ENCODE measurements around the gene FADS2.
A peak's percentile ranks its signal among the peaks of the same experiment; 100 is the strongest.

Gene FADS2

DNA sequence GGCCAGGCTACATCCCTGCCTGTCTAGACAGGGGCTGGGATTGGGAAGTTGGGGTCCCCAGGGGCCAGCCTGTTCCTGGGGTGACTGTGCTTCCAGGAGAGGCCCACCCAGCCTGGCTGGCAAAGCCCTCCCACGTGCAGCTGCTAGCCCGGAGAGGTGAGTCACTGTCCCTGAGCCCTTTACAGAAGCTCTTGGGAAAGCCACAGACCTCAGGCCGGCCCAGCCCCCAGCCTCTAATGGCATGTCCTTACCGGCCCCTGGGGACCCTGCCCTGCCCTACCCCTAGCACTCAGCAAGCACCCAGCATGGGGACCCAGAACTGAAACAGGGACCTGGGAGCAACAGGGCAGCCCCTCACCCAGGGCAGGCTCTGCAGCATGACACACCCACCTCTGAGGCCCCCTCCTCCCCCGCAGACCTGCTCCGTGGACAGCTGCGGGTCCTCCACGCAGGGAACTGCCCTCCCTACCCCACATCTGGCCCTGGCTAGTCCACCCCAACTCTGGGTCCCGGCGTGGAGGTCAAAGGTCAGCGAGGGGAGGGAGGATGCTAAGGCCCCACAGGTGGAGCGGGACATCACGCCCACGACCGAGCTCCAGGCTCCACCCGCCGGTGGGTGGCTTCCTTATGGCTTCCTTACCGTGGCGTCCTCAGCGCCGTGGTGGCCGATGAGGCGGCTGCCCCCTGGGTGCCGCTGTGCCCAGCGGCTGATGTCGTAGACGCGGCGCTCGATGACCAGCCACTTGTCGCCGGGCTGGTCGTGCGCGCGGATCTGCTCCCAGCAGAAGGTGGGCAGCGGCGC is 62.6 kb downstream of the FADS2 start:
- peak; percentile 5 for DNase-seq

DNA sequence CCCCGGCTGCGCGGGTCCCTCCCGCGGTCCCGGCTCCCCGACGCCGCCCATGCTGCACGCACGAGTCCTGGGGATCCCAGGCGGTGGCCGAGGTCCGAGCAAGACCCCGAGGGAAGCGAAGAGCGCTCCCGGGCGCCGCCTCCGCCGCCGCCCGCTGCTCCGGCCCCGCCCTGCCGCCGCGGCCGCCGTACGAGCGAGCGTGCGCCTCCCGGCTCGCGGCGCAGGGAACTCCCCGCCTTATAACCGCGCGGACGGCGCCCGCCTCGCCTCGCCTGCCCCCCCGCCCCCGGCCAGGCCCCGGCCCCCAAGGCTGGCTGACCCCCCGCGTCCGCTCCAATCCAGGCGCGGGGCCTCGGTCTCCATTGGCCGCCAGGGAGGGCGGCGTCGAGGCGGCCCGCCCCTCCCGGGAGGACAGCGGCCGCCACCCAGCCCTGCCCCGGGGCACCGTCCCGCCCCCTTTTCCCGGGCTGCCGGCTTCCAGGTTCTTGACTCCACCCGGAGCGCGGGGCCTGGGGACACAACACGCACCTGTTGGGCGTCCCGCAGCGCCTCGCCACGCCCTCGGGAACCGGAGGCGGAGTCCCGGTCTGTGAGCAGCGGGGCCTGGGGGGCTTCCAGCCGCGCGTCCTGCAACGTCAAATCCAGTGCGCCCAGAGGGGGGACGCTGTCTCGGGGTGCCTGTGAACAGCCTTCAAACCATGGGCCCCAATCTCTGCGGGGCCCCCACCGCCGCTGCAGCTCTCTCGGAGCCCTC is 63.4 kb downstream of the FADS2 start, which contains the start of gene FADS3:
Gene FADS3, minus strand, starts transcription at position 215 of the 754 bp plus-strand sequence. Its CDS starts 164 bp downstream, at position 51.
- DNase-seq, result peak; percentile 22

DNA sequence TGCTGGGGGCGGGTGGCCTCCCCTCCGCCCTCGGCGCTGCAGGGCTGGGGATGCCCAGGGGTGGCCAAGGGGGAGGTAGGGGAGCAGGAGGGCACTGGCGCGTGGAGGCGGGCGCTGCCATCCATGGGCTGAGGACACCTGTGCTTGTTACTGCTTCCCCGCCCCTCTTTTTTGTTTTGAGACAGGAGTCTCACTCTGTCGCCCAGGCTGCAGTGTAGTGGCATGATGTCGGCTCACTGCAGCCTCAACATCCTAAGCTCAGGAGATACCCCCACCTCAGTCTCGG is 63.9 kb downstream of the FADS2 start:
- no peak for DNase-seq

- no peak for DNase-seq
These were observed 65.9 kb downstream of the FADS2 start for GRCh38 chr11:61893981-61894380.

- DNase-seq, result no peak
These were observed 67.1 kb downstream of the FADS2 start for GRCh38 chr11:61895046-61895717.

GRCh38 chr11:61895718-61896059 is 67.6 kb downstream of the FADS2 start:
- DNase-seq, result no peak

DNA sequence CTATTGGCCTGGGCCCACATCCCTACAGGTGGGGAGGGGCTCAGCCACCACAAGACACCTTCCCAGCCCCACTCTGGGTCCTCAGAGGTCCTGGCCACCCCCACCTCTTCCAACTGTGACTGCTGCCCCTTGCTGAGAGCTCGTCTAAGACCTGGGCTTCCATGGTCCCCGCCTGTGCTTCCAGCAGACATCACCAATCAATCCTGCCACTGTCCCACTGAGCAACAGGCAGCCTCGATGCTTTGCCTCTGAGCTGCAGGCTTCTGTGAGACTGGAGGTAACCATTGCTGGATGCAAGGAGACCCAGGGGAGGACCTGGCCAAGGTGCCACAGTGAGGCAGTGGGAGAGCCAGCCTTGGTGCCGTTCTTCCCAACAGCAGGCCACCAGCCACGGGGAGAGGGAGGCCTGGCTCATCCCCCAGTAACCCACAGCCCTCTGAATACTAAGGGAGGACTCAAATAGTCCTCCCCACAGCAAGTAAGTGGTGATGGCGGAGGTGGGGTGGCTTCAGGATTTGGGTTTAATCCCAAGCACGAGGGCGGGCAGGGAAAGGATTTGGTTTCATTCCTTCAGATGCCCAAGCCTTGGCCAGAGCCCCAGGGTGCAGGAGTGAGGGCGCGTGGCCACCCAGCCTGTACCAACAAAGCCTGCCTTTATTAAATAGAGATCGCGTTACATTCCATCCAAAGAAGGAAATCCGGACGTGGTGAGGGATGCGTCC is 68.7 kb downstream of the FADS2 start:
- no peak for DNase-seq

DNA sequence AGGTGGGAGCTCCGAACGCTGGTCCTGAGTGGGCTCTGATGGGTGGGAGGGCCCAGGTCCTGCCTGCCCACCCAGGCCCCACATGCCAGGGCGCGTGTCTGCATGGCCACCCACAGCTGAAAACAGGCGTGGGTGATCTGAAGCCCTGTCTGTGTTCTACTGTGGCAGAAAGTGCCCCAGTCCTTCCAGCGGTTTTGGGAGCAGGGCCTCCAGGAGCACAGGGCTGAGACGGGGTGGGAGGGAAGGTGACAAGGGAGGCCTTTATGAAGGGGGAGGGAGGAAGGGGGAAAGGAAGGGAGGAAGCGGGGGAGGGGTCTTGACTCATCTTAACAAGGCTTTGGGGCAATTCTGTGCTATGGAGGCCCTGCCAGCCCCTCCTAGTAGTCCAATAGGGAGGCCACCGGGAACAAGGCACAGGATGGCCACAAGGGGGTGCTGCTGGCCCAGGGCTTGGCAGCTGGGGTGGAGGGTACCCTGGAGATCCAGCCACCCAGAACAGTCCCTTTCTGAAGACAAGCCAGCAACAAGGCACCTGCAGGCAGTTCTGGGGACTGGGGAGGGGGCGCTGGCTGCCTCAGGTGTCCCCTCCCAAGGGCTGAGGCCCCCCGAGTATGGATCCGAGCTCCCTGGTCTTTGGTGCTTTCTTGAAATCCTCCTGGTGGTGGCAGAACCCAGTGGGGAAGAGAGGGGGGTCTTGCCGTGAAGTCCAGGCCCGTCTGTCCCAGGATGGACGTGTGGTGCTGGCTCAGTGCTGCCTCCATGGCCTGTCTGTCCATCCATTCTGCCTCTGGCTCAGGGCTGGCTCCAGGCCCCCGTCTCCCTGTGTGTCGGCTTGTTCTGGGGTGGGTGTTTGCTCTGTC is 69.5 kb downstream of the FADS2 start:
- no peak for DNase-seq

GRCh38 chr11:61898247-61898582 is 70.1 kb downstream of the FADS2 start:
- no peak for DNase-seq

DNA sequence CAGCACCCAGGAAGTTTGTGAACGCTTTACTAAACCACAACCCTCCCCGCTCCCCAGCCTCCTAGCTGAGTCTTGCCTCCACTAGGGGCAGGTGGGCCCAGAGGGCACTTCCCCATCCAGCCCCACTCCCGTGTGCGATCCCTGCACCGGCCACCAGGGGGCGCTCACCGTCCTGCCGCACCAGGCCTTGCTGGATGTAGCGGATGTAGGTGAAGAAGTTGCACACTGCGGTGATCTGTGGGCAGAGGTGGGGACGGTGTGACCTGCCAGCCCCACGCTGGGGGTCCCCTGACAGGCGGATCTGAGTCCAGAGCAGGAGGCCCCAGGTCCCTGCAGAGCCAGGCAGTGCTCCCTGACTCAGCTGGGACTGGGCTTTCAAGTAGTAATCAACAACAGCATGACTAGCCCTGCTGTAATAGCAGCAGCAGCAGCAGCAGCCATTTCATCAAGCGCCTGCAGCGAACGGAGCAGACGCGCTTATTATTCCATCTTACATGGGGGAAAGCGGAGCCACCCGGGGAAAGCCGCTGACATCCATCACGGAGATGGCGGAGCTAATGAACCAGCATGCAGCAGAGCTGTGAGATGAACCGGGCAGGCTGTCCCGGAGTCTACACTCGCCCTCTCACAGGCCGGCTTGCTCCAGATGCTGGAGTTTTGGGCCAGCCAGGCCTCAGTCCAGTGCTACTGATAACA is 71.2 kb downstream of the FADS2 start:
- peak; percentile 48 for DNase-seq

- DNase-seq, result no peak
These were observed 72.2 kb downstream of the FADS2 start for GRCh38 chr11:61900251-61900650.

- no peak for DNase-seq
These were observed 73.3 kb downstream of the FADS2 start for GRCh38 chr11:61901397-61901796.

GRCh38 chr11:61902313-61902712 is 74.2 kb downstream of the FADS2 start:
- no peak for DNase-seq

DNA sequence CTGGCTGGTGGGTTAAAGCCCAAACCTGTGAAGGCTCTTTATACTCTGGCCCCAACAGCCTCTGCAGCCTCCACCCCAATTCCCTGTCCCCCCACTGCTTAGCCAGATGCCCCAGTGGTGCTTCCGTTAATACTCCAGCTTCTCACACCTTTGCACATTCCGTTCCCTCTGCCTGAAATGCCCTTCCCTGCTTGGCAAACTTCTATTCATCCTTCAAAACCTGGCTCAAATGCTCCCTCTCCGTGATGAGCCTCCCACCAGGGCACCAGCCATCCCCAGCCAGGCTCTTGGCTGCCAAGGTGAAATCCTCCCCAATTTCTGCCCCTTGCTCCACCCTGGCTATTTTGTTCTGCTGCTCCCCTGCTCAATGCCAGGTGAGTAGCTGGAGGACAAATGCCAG is 75.7 kb downstream of the FADS2 start:
- DNase-seq, result no peak

DNA sequence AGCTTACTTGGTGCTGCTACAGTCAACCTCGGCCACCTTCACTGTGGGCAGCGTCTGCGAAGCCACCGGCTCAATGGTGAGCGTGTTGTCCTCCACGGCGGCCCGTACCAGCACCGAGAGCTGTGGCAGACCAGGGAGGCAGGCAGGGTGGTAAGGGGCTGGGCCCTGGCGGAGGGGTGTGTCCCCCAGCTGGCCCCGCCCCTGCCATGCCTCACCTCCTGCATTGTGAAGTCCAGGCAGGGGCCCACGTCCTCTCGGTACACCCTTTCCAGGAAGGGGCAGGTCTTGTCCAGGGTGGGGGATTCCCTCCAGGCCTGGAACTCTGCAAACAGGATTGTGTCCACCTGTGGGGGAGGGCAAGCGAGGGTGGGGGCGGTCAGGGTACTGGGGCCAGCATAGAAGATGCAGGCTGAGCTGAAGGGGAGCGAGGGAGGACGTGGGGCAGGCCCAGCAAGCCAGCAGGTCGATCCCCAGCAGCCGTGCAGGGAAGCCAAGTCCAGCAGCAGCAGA is 76.5 kb downstream of the FADS2 start:
- DNase-seq, result no peak

GRCh38 chr11:61905067-61905696 is 77.1 kb downstream of the FADS2 start:
- no peak for DNase-seq

DNA sequence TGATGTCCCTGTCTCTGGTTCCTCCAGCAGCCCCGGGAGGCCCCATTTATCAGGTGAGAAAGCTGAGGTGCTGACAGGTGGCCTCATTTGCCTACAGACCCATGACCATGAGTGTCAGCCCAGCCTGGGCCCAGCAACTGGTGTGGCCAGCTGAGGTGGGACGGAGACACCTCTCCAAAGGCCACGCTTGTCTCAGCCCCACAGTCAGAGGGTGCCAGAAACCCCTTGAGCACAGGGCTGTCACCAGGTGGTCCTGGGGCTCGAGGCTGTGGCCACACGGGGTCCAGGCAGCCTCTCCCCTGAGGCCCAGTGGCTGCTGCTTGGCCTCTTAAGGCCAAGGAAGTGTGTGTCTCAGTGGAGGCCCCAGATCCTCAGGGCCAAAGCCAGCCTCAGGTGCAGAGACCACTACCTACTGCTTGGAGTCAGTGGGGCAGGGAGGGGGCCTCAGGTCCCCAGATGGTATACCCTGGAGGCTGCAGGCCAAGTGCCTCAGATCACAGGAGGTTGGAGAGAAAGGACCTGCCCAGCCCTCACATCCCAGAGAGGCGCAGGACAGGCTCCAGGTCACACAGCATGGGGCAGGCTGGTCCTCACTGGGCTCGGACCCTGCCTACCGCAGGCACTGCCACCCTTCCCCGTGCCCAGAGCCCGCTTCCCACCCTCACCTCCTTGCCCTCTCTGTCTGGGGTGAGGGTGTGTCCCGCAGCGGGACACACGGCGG is 77.9 kb downstream of the FADS2 start:
- no peak for DNase-seq

- DNase-seq, result no peak
These were observed 78.4 kb downstream of the FADS2 start for GRCh38 chr11:61906522-61906909.

DNA sequence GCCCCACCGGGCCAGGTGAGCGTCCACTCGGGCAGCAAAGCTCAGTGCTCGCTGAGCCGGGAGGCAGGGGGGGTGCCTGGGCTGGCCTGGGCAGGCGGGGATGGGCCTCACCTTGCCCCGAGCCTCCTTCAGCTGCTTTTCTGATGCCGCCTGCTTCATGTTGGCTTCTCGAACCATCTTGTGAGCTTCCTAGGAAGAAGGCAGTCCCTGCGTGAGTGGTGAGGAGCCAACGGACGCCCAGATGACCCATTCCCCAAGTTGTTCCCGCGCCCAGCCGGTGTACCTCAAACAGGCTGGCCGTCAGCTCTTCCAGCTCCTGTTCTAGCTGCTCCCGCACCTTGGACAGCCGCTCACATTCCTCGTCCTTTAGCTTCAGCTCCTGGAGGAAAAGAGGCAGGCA is 79.2 kb downstream of the FADS2 start:
- DNase-seq, result no peak
